ENCODE measurements around the gene ZSWIM3. TPM values are rescaled to one million over a fixed set of nuclear protein-coding genes. Genes with fewer than 3 reads are reported as not detected.

Gene ZSWIM3
- total RNA-seq, 5 donors from 2014 or later (not counting 1 experiment from before 2014, with no cell fraction given) = 1.4 to 7.5 (median 5.6) TPM

GRCh38 chr20:45894797-45895196 is 37.4 kb downstream of the ZSWIM3 start:
- Mint-ChIP-seq H3K9me3 (no peaks in the 10 kb centered on the region), H3K36me3 (peaks cover 20% of the 10 kb centered on the region), H3K27me3 (no peaks in the 10 kb centered on the region), H3K4me3 (no peak overlapping the region), H3K27ac (no peak overlapping the region), H3K4me1 (peaks cover 15 to 36% (median 30%) of the 10 kb centered on the region in 3 donors)
- Histone ChIP-seq H3K4me3 (ENCODE audit: control insufficient read depth in 1 of 2, extremely low read depth in 1 of 2, low read length in 1 of 2) (no peak overlapping the region), H3K27me3 (replicated peaks in 1 of 2; ENCODE audit: control insufficient read depth in 2 of 2, extremely low read depth in 1 of 2, insufficient read depth in 2 of 2, low read length in 1 of 2) (no peaks in the 10 kb centered on the region), H3K27ac (ENCODE audit: low read length) (no peak overlapping the region), H3K9me3 (no peaks in the 10 kb centered on the region), H3K4me1 (ENCODE audit: control insufficient read depth in 1 of 2, extremely low read depth in 1 of 2, insufficient read depth in 2 of 2, low read length in 2 of 2) (peaks cover 4 to 40% of the 10 kb centered on the region in 2 experiments), H3K36me3 (ENCODE audit: control insufficient read depth in 2 of 2, extremely low read depth in 1 of 2, insufficient read depth in 1 of 2, low read length in 1 of 2) (peaks cover 15 to 41% of the 10 kb centered on the region in 2 donors)
- ATAC-seq (replicated peaks in 1 of 4) = no peak
- 80% methylated on average over 1 of the region's 12 CpGs for WGBS (ENCODE audit: insufficient coverage)
- no peak for DNase-seq
- CTCF ChIA-PET = no interaction called here
- POLR2A ChIA-PET = no interaction called here

- CTCF ChIA-PET = interaction anchor here in 1 of 2 donors (1.2 kb wide), 1 partner anchor 14 kb away, joined by 3 read pairs; no protein-coding TSS in a partner anchor
- Histone ChIP-seq H3K4me3 (ENCODE audit: control insufficient read depth in 1 of 2, extremely low read depth in 1 of 2, low read length in 1 of 2) (no peak overlapping the region), H3K4me1 (ENCODE audit: control insufficient read depth in 1 of 2, extremely low read depth in 1 of 2, insufficient read depth in 2 of 2, low read length in 2 of 2) (peaks cover 3 to 25% of the 10 kb centered on the region in 2 experiments), H3K36me3 (ENCODE audit: control insufficient read depth in 2 of 2, extremely low read depth in 1 of 2, insufficient read depth in 1 of 2, low read length in 1 of 2) (peaks cover 15 to 41% of the 10 kb centered on the region in 2 donors), H3K27ac (ENCODE audit: low read length) (no peak overlapping the region), H3K9me3 (no peaks in the 10 kb centered on the region), H3K27me3 (replicated peaks in 1 of 2; ENCODE audit: control insufficient read depth in 2 of 2, extremely low read depth in 1 of 2, insufficient read depth in 2 of 2, low read length in 1 of 2) (no peaks in the 10 kb centered on the region)
- 97% methylated on average over 7 of the region's 14 CpGs for whole genome bisulfite sequencing (ENCODE audit: insufficient coverage)
- Mint-ChIP-seq H3K27ac (no peak overlapping the region), H3K4me3 (no peak overlapping the region), H3K27me3 (no peaks in the 10 kb centered on the region), H3K9me3 (no peaks in the 10 kb centered on the region), H3K36me3 (peaks cover 20% of the 10 kb centered on the region), H3K4me1 (peaks cover 10 to 26% (median 23%) of the 10 kb centered on the region in 3 donors)
- DNase-seq = no peak
- ATAC-seq (replicated peaks in 1 of 4) = no peak
- POLR2A ChIA-PET = interaction anchor here in 1 of 2 donors (0.9 kb wide), 1 partner anchor 502 kb away, joined by 6 read pairs; no protein-coding TSS in a partner anchor
These were observed 39.3 kb downstream of the ZSWIM3 start for GRCh38 chr20:45896641-45897161.

- DNase-seq (no peak), ATAC-seq (replicated peaks in 1 of 4) (no peak)
- no peaks in the 10 kb centered on the region for H3K9me3 Mint-ChIP-seq
- peaks cover 0 to 19% of the 10 kb centered on the region in 2 experiments for H3K4me1 ChIP-seq (ENCODE audit: control insufficient read depth in 1 of 2, extremely low read depth in 1 of 2, insufficient read depth in 2 of 2, low read length in 2 of 2)
- no peak overlapping the region for H3K4me3 ChIP-seq (ENCODE audit: control insufficient read depth in 1 of 2, extremely low read depth in 1 of 2, low read length in 1 of 2)
- H3K36me3 ChIP-seq (ENCODE audit: control insufficient read depth in 2 of 2, extremely low read depth in 1 of 2, insufficient read depth in 1 of 2, low read length in 1 of 2) = peaks cover 15 to 41% of the 10 kb centered on the region in 2 donors
- no peak overlapping the region for H3K4me3 Mint-ChIP-seq
- H3K27ac Mint-ChIP-seq = no peak overlapping the region
- no CpG with 5 or more reads among the region's 2 CpGs for WGBS (ENCODE audit: insufficient coverage)
- no peaks in the 10 kb centered on the region for H3K9me3 ChIP-seq
- H3K36me3 Mint-ChIP-seq = peaks cover 20% of the 10 kb centered on the region
- H3K27me3 ChIP-seq (replicated peaks in 1 of 2; ENCODE audit: control insufficient read depth in 2 of 2, extremely low read depth in 1 of 2, insufficient read depth in 2 of 2, low read length in 1 of 2) = no peaks in the 10 kb centered on the region
- ChIA-PET CTCF (no interaction called here), POLR2A (interaction anchor here in 1 of 2 donors (0.9 kb wide), 1 partner anchor 501 kb away, joined by 6 read pairs; no protein-coding TSS in a partner anchor)
- H3K4me1 Mint-ChIP-seq = peaks cover 6 to 20% (median 18%) of the 10 kb centered on the region in 3 donors
- no peak overlapping the region for H3K27ac ChIP-seq (ENCODE audit: low read length)
- no peaks in the 10 kb centered on the region for H3K27me3 Mint-ChIP-seq
These were observed 39.9 kb downstream of the ZSWIM3 start for GRCh38 chr20:45897289-45897688.

- no peak overlapping the region for H3K27ac Mint-ChIP-seq
- Histone ChIP-seq H3K4me3 (ENCODE audit: control insufficient read depth in 1 of 2, extremely low read depth in 1 of 2, low read length in 1 of 2) (no peak overlapping the region), H3K27ac (ENCODE audit: low read length) (no peak overlapping the region), H3K4me1 (ENCODE audit: control insufficient read depth in 1 of 2, extremely low read depth in 1 of 2, insufficient read depth in 2 of 2, low read length in 2 of 2) (peaks cover 0 to 15% of the 10 kb centered on the region in 2 experiments), H3K36me3 (ENCODE audit: control insufficient read depth in 2 of 2, extremely low read depth in 1 of 2, insufficient read depth in 1 of 2, low read length in 1 of 2) (peaks cover 15 to 41% of the 10 kb centered on the region in 2 donors), H3K9me3 (no peaks in the 10 kb centered on the region), H3K27me3 (replicated peaks in 1 of 2; ENCODE audit: control insufficient read depth in 2 of 2, extremely low read depth in 1 of 2, insufficient read depth in 2 of 2, low read length in 1 of 2) (no peaks in the 10 kb centered on the region)
- DNase-seq (no peak), ATAC-seq (replicated peaks in 1 of 4) (no peak)
- H3K9me3 Mint-ChIP-seq = no peaks in the 10 kb centered on the region
- H3K27me3 Mint-ChIP-seq = no peaks in the 10 kb centered on the region
- ChIA-PET CTCF (no interaction called here), POLR2A (interaction anchor here in 1 of 2 donors (0.6 kb wide), 1 partner anchor 30 kb away, joined by 3 read pairs; no protein-coding TSS in a partner anchor)
- H3K36me3 Mint-ChIP-seq = peaks cover 20% of the 10 kb centered on the region
- 99% methylated on average over 7 of the region's 7 CpGs for WGBS (ENCODE audit: insufficient coverage)
- peaks cover 2 to 16% (median 14%) of the 10 kb centered on the region in 3 donors for H3K4me1 Mint-ChIP-seq
- no peak overlapping the region for H3K4me3 Mint-ChIP-seq
These were observed 40.3 kb downstream of the ZSWIM3 start for GRCh38 chr20:45897692-45898091.

GRCh38 chr20:45898285-45898684 is 40.9 kb downstream of the ZSWIM3 start:
- no peaks in the 10 kb centered on the region for H3K27me3 Mint-ChIP-seq
- WGBS (ENCODE audit: insufficient coverage) = 93% methylated on average over 5 of the region's 12 CpGs
- CTCF ChIA-PET = no interaction called here

GRCh38 chr20:45899046-45899835 is 41.8 kb downstream of the ZSWIM3 start:
- H3K27me3 Mint-ChIP-seq = no peaks in the 10 kb centered on the region
- DNase-seq (no peak), ATAC-seq (replicated peaks in 1 of 4) (peak in 1 of 4 experiments; percentile 24)
- Histone ChIP-seq H3K36me3 (ENCODE audit: control insufficient read depth in 2 of 2, extremely low read depth in 1 of 2, insufficient read depth in 1 of 2, low read length in 1 of 2) (peaks cover 15 to 34% of the 10 kb centered on the region in 2 donors), H3K27ac (ENCODE audit: low read length) (no peak overlapping the region), H3K27me3 (replicated peaks in 1 of 2; ENCODE audit: control insufficient read depth in 2 of 2, extremely low read depth in 1 of 2, insufficient read depth in 2 of 2, low read length in 1 of 2) (no peaks in the 10 kb centered on the region), H3K9me3 (no peaks in the 10 kb centered on the region), H3K4me1 (ENCODE audit: control insufficient read depth in 1 of 2, extremely low read depth in 1 of 2, insufficient read depth in 2 of 2, low read length in 2 of 2) (no peaks in the 10 kb centered on the region), H3K4me3 (ENCODE audit: control insufficient read depth in 1 of 2, extremely low read depth in 1 of 2, low read length in 1 of 2) (no peak overlapping the region)
- H3K36me3 Mint-ChIP-seq = peaks cover 11% of the 10 kb centered on the region
- peaks cover 0 to 2% (median 0%) of the 10 kb centered on the region in 3 donors for H3K4me1 Mint-ChIP-seq
- H3K9me3 Mint-ChIP-seq = no peaks in the 10 kb centered on the region
- no peak overlapping the region for H3K27ac Mint-ChIP-seq
- 100% methylated on average over 3 of the region's 13 CpGs for WGBS (ENCODE audit: insufficient coverage)
- H3K4me3 Mint-ChIP-seq = no peak overlapping the region
- ChIA-PET CTCF (no interaction called here), POLR2A (no interaction called here)

More at GRCh38 chr20:45898285-45898684, 40.9 kb downstream of the ZSWIM3 start:
- H3K4me1 ChIP-seq (ENCODE audit: control insufficient read depth in 1 of 2, extremely low read depth in 1 of 2, insufficient read depth in 2 of 2, low read length in 2 of 2) = peaks cover 0 to 9% of the 10 kb centered on the region in 2 experiments
- H3K27ac ChIP-seq (ENCODE audit: low read length) = no peak overlapping the region
- Mint-ChIP-seq H3K4me3 (no peak overlapping the region), H3K36me3 (peaks cover 17% of the 10 kb centered on the region), H3K9me3 (no peaks in the 10 kb centered on the region), H3K27ac (no peak overlapping the region), H3K4me1 (peaks cover 0 to 10% (median 8%) of the 10 kb centered on the region in 3 donors)
- ATAC-seq (replicated peaks in 1 of 4) (no peak), DNase-seq (no peak)
- H3K4me3 ChIP-seq (ENCODE audit: control insufficient read depth in 1 of 2, extremely low read depth in 1 of 2, low read length in 1 of 2) = no peak overlapping the region
- H3K9me3 ChIP-seq = no peaks in the 10 kb centered on the region
- peaks cover 15 to 41% of the 10 kb centered on the region in 2 donors for H3K36me3 ChIP-seq (ENCODE audit: control insufficient read depth in 2 of 2, extremely low read depth in 1 of 2, insufficient read depth in 1 of 2, low read length in 1 of 2)
- H3K27me3 ChIP-seq (replicated peaks in 1 of 2; ENCODE audit: control insufficient read depth in 2 of 2, extremely low read depth in 1 of 2, insufficient read depth in 2 of 2, low read length in 1 of 2) = no peaks in the 10 kb centered on the region
- POLR2A ChIA-PET = interaction anchor here in 1 of 2 donors (0.6 kb wide), 2 partner anchors 30 to 92 kb away, joined by 3 read pairs; no protein-coding TSS in a partner anchor

All from T-cell (primary cell).